Mesenteric fat pad (tissue), 1 donor: ENCODE results near the gene BCL2. TPM values are rescaled to one million over a fixed set of nuclear protein-coding genes. Genes with fewer than 3 reads are reported as not detected.

ENCODE experiments used
- DNase-seq: peaks from one replicate; pipeline ENCODE4 v3.0.0-alpha.2; 2020; ENCODE audit warnings: low spot score
- total RNA-seq: library from RNA; stranded (reverse); fragmentation: NEBNext Ultra II Directional; extraction: Animal tissue kit (Norgen Biotek cat#: 25700); gene quantifications from one replicate; pipeline ENCODE4 v1.2.1, GENCODE V29; 2021
- donor health status: DM: yes; HTN: yes; CAD: no.

BCL2 gene
- total RNA-seq, 1 donor from 2014 or later = 58.7 TPM

- DNase-seq = no peak
Measured at GRCh38 chr18:63329431-63330145, 10.0 kb upstream of the BCL2 start.

GRCh38 chr18:63326011-63326410 lies 6.4 kb upstream of the BCL2 start:
- no peak for DNase-seq

GRCh38 chr18:63325086-63325686 lies 5.6 kb upstream of the BCL2 start:
- DNase-seq = no peak

- DNase-seq = no peak
Measured at GRCh38 chr18:63322908-63323634, 3.5 kb upstream of the BCL2 start.

- DNase-seq = no peak
Measured at GRCh38 chr18:63322206-63322605, 2.6 kb upstream of the BCL2 start.

- no peak for DNase-seq
Measured at GRCh38 chr18:63321291-63321690, 1.7 kb upstream of the BCL2 start.

- DNase-seq = no peak
Measured at GRCh38 chr18:63320975-63321265, 1.4 kb upstream of the BCL2 start.

GRCh38 chr18:63320123-63320974 lies 780 bp upstream of the BCL2 start:
- DNase-seq = no peak

GRCh38 chr18:63318889-63319382 lies 633 bp downstream of the BCL2 start:
- DNase-seq = no peak

- no peak for DNase-seq
Measured at GRCh38 chr18:63317982-63318888, 1.3 kb downstream of the BCL2 start.

- no peak for DNase-seq
Measured at GRCh38 chr18:63317556-63317946, 2.0 kb downstream of the BCL2 start.

GRCh38 chr18:63316612-63317555 lies 2.7 kb downstream of the BCL2 start:
- no peak for DNase-seq

- no peak for DNase-seq
Measured at GRCh38 chr18:63315876-63316275, 3.7 kb downstream of the BCL2 start.

- no peak for DNase-seq
Measured at GRCh38 chr18:63315131-63315662, 4.4 kb downstream of the BCL2 start.

- no peak for DNase-seq
Measured at GRCh38 chr18:63314062-63314790, 5.3 kb downstream of the BCL2 start.

- DNase-seq = no peak
Measured at GRCh38 chr18:63313396-63313917, 6.1 kb downstream of the BCL2 start.

- DNase-seq = no peak
Measured at GRCh38 chr18:63312737-63313395, 6.7 kb downstream of the BCL2 start.

GRCh38 chr18:63312019-63312409 lies 7.6 kb downstream of the BCL2 start:
- no peak for DNase-seq
